Stimulated activated naive CD4-positive, alpha-beta T cell (primary cell): Measurements from ENCODE around the gene GRID2.

Source experiments
- DNase-seq, 6 experiments: peaks; one replicate each; lab custom pipeline; 2025; lab: John Stamatoyannopoulos, UW

GRID2 gene

DNA sequence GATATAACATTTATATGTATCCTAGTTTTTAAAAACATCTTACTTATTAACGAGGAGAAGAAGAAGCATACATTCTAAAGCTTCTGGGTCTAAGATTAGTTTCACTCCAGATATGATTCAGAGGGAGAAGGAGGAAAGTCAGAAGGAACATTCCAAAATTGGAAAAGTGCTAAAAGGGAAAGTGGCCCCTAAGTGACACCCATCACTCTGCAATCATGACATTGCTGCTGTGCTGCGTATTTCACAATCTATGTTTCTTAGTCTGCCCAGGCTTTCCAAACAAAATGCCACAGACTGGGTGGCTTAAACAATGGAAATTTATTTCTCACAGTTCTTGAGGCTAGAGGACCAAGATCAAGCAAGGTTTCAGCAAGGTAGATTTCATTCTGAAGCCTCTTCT, 1452.3 kb downstream of the GRID2 start:
- DNase-seq = no peak

DNA sequence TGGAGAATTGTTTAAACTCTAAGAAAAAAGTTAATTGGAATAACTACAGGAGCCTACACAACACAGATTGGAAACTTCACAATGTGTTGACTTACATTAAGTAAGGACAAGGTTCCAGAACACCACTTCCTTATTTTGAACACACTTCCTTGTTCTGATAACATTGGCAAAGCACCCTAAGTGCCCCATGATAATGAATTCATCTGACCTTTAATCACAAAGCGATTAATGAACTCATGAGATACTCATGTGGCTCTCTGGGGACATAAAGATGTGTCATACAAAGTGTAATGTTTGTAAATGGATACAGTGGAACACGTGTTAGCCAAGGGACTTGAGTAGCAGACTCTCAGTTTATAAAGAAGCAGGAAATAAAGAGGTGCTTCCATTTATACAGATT, 1455.7 kb downstream of the GRID2 start:
- DNase-seq = no peak

- DNase-seq = no peak
Measured at GRCh38 chr4:93760284-93760683, 1456.5 kb downstream of the GRID2 start.

DNA sequence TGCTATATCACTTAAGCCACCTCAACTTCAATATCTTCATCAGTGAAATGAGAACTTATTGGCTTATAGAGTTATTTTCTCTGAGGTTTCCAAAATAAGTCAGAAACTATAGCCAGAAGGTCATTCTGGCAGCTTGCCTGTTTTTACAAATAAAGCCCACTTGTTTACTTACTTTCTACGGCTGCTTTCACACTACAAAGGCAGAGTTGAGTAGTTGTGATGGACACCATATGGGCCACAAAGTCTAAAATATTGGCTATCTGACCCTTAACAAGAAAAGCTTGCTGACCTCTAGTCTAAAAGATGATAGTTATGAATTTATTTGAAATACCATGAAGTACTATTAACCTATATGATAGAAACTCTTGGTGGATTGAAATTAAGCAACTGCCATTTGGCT, 1457.5 kb downstream of the GRID2 start:
- DNase-seq = no peak

DNA sequence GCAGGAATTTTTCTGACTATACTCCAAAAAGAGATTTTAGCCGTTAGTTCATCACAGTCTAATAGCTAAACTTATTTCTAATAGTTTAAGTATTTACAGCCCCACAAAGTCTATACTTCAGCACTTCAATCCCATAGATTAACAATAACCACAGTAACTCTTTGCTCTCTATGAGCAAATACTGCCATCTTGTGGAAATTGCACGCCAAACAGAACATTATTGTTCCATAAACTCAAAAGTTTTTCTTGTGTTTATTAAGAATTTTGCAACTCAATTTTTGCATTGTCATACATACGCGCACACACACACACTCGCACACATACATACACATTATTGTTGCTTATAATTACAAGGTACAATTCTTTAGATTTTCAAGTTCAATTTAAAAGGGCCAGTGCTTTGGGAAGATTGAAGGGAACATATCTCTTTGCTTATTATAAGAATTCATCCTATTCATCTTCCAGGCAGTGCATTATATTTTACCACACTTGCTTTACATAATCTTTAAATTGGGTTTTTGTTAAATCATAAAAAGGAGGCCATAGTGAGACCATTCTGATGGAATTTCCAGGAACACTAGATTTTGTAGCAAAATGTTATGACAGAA, 1461.0 kb downstream of the GRID2 start:
- DNase-seq = no peak

DNA sequence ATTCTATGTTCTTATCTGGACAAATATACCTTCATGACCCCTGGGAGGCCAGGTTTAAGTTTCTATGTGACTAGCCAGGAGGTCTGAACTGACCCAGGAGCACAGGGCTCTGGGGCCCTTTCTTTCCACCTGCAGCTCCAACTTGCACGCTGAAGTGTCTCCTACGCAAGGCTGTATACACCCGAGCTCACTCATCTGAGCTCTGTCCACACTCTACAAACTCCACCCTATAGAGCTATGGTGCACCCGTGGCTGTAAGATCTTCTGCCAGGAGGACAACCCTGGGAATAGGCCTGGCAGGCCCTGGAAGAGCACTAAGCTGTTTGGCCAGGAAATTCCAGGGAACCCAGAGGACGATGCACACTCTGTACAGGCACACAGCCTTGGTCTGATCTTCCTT, 1464.2 kb downstream of the GRID2 start:
- DNase-seq = no peak

GRCh38 chr4:93770201-93770600, 1466.4 kb downstream of the GRID2 start:
- DNase-seq = no peak

- DNase-seq = no peak
Measured at GRCh38 chr4:93771640-93772411, 1468.1 kb downstream of the GRID2 start.

- DNase-seq = no peak
Measured at GRCh38 chr4:93772858-93773257, 1469.1 kb downstream of the GRID2 start.

DNA sequence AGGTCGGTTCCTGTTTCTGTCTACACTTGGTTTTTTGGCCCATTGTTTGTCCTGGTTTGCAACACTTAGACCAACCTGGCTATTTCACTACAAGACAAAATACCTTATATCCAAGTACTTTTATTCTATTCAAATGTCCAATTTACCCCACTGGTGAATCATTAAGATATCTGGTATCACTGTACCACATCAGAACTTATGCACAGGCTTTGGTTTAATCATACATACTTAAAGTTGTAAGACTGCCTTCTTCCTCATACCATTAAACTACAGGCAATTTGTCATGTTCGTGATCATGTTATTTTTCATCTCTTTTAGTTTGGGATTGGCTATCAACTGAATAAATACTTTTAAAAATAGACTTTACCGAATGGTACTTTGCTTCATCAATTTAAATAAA, 1471.8 kb downstream of the GRID2 start:
- no peak for DNase-seq

DNA sequence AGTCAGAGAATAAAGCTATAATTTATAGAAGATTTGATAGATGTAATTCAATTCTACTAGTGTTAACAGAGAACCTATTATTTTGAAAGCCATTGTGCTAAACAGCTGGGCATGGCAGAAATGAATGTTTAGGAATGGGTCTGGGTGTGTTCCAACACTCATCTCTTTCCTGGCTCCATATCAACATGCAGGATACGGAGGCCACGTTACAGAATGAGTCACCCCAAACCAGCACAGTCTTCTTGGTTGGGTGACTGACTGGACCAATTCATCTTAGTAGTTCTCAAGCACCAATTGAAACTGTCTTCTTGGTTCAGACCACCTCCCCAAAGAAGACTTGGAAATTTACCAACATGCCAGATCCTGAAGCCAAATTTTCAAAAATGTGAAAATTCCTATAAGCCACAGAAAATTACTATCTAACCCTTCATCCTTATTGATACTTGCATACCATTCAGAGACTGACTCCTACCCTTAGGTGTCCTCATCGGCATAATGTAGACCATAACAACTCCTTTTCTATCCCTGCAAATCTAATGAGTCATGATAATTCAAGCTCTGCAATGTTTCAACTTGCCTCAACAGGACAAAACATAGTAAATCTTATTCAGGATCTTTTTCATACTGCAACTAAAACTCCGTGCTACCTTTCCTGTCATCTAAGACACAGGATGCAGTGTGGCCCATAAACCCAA, 1472.8 kb downstream of the GRID2 start:
- no peak for DNase-seq

DNA sequence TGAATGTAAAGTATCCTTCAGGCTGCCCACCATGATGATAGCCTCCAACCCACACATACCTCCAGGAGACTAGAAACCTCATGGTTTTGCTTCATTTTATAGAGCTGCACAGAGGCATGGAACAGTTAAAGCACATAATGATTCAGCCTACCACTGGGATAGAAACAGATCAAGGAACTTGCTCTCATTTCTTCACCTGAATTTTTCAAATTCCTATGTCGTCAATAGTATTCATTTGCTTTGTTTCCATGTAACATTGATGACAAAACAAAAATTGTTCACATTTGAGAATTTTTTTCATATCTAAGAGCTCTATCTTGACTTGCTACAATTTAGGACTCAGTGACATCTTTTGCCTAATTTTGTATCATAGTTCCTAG, 1473.3 kb downstream of the GRID2 start:
- no peak for DNase-seq

DNA sequence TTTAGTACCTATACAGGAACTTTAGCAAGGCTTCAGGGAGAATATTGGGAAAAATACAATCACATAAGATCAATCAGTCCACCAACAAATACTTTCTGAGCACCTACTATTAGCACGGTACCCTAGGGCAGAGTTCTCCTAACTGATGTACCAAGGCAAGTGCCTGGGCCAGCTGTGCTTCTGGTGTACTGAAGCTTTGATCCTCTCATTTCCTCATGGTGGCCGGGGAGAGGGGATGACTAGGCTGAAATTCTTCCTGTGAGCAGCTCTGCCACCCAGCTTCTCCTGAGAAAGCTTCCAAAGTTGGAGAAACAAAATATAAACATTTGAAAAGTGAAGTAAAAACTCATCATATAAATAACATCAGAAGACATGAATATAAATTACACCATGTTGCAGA, 1475.5 kb downstream of the GRID2 start:
- no peak for DNase-seq

- DNase-seq = no peak
Measured at GRCh38 chr4:93780080-93780479, 1476.3 kb downstream of the GRID2 start.

DNA sequence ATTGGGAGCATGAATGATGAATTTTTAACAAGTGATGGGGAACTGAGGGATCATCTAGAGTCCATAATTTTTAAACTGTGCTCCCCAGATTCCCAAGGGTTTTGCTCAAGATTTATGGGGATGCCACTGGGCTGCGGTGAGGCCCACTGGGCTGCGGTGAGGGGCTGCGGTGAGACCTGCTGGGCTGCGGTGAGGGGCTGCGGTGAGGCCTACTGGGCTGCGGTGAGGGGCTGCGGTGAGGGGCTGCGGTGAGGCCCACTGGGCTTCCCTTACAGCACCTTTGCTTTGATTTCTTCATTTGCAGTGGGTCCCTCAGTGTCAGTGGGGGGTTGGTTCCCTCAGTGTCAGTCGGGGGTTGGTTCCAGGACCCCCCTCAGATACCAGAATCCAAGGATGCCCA, 1477.4 kb downstream of the GRID2 start:
- DNase-seq = no peak

DNA sequence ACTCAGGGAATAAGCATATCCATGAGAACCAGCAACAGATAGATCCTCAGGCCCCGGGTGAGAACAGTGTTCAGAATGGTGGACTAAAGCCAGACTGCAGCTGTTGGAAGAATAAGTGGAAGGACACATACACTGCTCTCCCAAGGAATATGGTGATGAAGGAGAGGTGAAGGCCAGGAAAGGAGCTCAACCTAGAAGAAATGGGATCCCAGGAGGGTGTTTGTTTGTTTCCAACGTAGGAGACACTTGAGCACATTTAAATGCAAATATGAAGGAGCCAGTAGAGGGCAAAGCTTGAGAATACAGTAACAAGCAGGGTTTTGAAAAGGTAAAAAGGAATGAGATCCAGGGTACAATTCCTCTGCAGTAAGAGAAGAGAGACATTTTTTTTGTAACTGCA, 1482.4 kb downstream of the GRID2 start:
- DNase-seq = no peak

- no peak for DNase-seq
Measured at GRCh38 chr4:93788712-93789111, 1484.9 kb downstream of the GRID2 start.

DNA sequence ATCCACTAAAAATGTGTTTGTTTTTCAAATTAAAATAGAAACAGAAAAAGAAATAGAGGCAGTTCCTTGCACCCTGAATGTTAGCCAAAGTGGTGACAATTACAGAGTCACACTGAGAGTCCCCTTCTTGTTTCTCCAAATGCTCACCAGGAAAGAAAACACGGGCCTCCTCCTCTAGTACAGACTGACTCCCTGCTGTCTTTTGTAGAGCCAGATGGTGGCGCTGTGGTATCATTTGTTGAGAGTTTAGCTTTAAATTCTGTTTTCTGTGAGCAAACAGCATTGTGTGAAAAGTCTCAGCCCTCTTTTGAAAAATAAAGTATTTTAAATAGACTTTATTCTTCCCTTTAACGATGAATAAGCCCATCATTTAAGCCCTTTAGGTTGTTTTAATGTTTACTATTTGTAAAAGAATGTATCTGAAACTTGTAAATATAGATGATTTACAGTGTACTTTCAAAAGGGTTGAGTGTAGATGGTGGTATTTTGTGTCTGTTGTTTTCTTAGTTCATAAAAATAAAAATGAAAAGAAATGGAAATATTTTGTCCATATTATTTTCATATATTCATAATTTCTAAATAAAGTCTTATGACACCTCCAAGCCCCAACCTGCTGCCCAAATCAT, 1487.9 kb downstream of the GRID2 start:
- DNase-seq = no peak

DNA sequence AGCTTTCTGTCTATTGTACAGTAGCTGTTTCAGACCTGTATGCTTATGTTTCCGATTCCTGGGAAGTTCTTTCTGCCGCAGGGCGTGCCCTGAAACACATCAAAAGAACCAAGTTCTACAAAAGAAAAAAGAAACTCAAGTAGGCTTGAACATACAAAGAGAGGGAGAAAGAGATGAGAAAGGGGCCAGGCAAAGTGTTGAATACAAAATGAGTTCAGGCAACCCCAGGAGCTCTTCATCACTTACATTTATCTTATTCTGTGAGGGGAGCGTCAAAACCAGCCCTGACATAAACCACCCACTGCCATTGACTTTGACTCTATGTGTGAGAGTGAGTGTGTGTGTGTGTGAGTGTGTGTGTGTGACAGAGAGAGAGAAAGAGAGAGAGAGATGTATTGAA, 1498.3 kb downstream of the GRID2 start:
- no peak for DNase-seq

DNA sequence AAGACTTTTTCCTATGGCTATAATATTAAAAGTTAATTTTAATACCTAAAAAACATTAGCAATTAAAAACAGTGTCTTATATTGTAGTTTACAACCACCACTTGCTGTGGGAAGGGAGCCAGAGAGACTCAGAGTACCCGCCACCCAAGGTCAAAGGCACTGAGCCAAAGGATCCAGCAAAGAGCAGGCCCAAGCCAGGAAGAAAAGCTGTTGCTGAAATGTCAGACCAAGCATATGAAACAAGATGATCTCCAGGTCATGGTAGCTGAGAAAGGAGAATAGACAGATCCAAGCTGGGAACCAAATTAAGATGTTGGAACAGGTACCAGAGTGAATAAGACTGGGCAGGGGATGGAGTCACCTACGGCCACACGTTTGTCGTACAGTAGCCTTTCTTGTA, 1506.0 kb downstream of the GRID2 start:
- DNase-seq = no peak

- DNase-seq = no peak
Measured at GRCh38 chr4:93810340-93810992, 1506.7 kb downstream of the GRID2 start.

GRCh38 chr4:93813092-93813491, 1509.3 kb downstream of the GRID2 start:
- DNase-seq = no peak
